K562 (cell line): ENCODE measurements around the gene HDGFL2. TPM values are rescaled to one million over a fixed set of nuclear protein-coding genes. Genes with fewer than 3 reads are reported as not detected.

ENCODE experiments used
- ATAC-seq: fragments of 200-7000 bp; cut with Tn5 transposase; 3 replicates; pipeline ENCODE4 v1.9.1; 2020; ENCODE audit warnings: moderate library complexity
- BruUV-seq: library from RNA; stranded (reverse); fragments of 400-500 nt; replicated peaks from 2 replicates; lab custom pipeline; 2021; lab: Mats Ljungman, UMichigan
- CTCF ChIA-PET: fragments of 300-600 bp; formaldehyde crosslinking; extraction: SDS; loops from one replicate; lab custom pipeline; 2021; ENCODE audit warnings: low intra/inter-chr PET ratio; lab: Yijun Ruan, JAX
- POLR2A ChIA-PET: fragments of 300-600, 350-650 bp; sonication (Branson Sonifier 250); formaldehyde crosslinking; extraction: SDS; loops from one replicate; lab custom pipeline; 2021; ENCODE audit warnings: antibody characterized with exemption, inconsistent platforms; lab: Yijun Ruan, JAX
- DNase-seq, 4 experiments: peaks; one replicate each; pipeline versions ENCODE4 v3.0.0 to v3.0.0-alpha.2; 2011 to 2018; ENCODE audit warnings: low spot score in 3 of 4, mixed read lengths in 3 of 4; ENCODE audit errors: extremely low read depth in 1 of 4
- FAIRE-seq: peaks from 2 replicates; lab custom pipeline; 2011; peaks lifted over from hg19 to GRCh38; lab: Jason Lieb, UNC
- H2AFZ ChIP-seq: 2 replicates; pipeline ENCODE4 v1.6.0; 2011; ENCODE audit warnings: low read depth, low read length, control low read depth, inconsistent platforms
- H3K27ac ChIP-seq: fragments of 200-600 bp; 3 replicates; pipeline ENCODE4 v1.8.0; 2011; ENCODE audit warnings: low read depth, mild to moderate bottlenecking, control low read depth, inconsistent platforms, low read length, moderate library complexity, mixed read lengths; ENCODE audit errors: extremely low read depth
- H3K27me3 ChIP-seq, 2 experiments: fragments of 300-600 bp in 1 of 2; 2 replicates in 1 of 2; 3 replicates in 1 of 2; pipeline versions ENCODE4 v1.6.0 to v1.8.0; 2011; ENCODE audit warnings: inconsistent platforms in 2 of 2, low read length in 2 of 2, mild to moderate bottlenecking in 1 of 2, mixed read lengths in 1 of 2, moderate library complexity in 1 of 2; ENCODE audit not compliant: control insufficient read depth in 2 of 2, insufficient read depth in 2 of 2
- H3K36me3 ChIP-seq: fragments of 300-600 bp; 3 replicates; pipeline ENCODE4 v1.8.0; 2011; ENCODE audit warnings: mild to moderate bottlenecking, low read length, inconsistent platforms; ENCODE audit not compliant: control insufficient read depth, insufficient read depth
- H3K4me1 ChIP-seq, 2 experiments: fragments of 200-600 bp in 1 of 2; replicated peaks in 1 of 2; 2 replicates in 1 of 2; 3 replicates in 1 of 2; pipeline versions ENCODE4 v1.5.1 to v1.8.0; 2011; ENCODE audit warnings: inconsistent platforms in 2 of 2, low read length in 2 of 2, mild to moderate bottlenecking in 1 of 2, mixed read lengths in 1 of 2, moderate library complexity in 1 of 2; ENCODE audit not compliant: control insufficient read depth in 2 of 2, insufficient read depth in 2 of 2
- H3K4me2 ChIP-seq: 2 replicates; pipeline ENCODE4 v1.6.1; 2011; ENCODE audit warnings: low read length, control low read depth, inconsistent platforms, mixed read lengths; ENCODE audit not compliant: insufficient read depth
- H3K4me3 ChIP-seq: fragments of 200-600 bp; sonication (generic), shearing (Covaris generic); 2 replicates; pipeline ENCODE4 v1.5.1; 2016; ENCODE audit warnings: control low read depth, inconsistent platforms
- H3K79me2 ChIP-seq: fragments of 200-600 bp; 3 replicates; pipeline ENCODE4 v1.8.0; 2011; ENCODE audit warnings: low read length, inconsistent platforms; ENCODE audit not compliant: control insufficient read depth, insufficient read depth
- H3K9ac ChIP-seq, 2 experiments: 2 replicates each; pipeline versions ENCODE4 v1.6.0 to v1.6.1; 2011; ENCODE audit warnings: low read depth in 2 of 2, low read length in 2 of 2, control low read depth in 1 of 2, inconsistent platforms in 1 of 2, mild to moderate bottlenecking in 1 of 2, mixed read lengths in 1 of 2; ENCODE audit not compliant: insufficient read depth in 1 of 2
- H3K9me1 ChIP-seq: one replicate; pipeline ENCODE4 v1.6.0; 2011; ENCODE audit warnings: inconsistent platforms, mild to moderate bottlenecking, low read length, moderate library complexity; ENCODE audit not compliant: control insufficient read depth, insufficient read depth
- H3K9me3 ChIP-seq: replicated peaks from 2 replicates; pipeline ENCODE4 v1.5.1; 2011; ENCODE audit warnings: low read depth, low read length, inconsistent platforms; ENCODE audit not compliant: control insufficient read depth, insufficient read depth
- H4K20me1 ChIP-seq: replicated peaks from 2 replicates; pipeline ENCODE4 v1.6.1; 2011; ENCODE audit warnings: low read length, inconsistent platforms, mixed read lengths; ENCODE audit not compliant: control insufficient read depth, insufficient read depth
- IFI16 ChIP-seq: fragments of 250-450 bp; sonication (Bioruptor Pico); IDR thresholded peaks from 2 replicates; pipeline ENCODE4 v2.1.2; 2022; ENCODE audit warnings: mild to moderate bottlenecking, inconsistent platforms
- NFYB ChIP-seq: IDR thresholded peaks from 2 replicates; pipeline ENCODE4 v1.6.1; 2011; ENCODE audit warnings: mild to moderate bottlenecking, moderate library complexity; ENCODE audit not compliant: insufficient read length; ENCODE audit errors: extremely low read depth
- PHF8 ChIP-seq: fragments of 200-600 bp; sonication (generic); IDR thresholded peaks from 2 replicates; pipeline ENCODE4 v1.6.1; 2012; ENCODE audit warnings: mixed run types, mild to moderate bottlenecking, inconsistent platforms, low read length, moderate library complexity, borderline replicate concordance
- POLR2AphosphoS2 ChIP-seq: IDR thresholded peaks from 2 replicates; pipeline ENCODE4 v1.6.1; 2012; ENCODE audit warnings: low read length, improper control_type of control experiment
- WGBS: fragments of 100-300 bp; shearing (Covaris generic); methylation state at CpG from one replicate; pipeline ENCODE4 v1.1.6; 2016; ENCODE audit warnings: low coverage, mixed read lengths; ENCODE audit not compliant: insufficient coverage; ENCODE audit errors: missing lambda C conversion rate; 5-methylcytosine and 5-hydroxymethylcytosine counted together
- in situ Hi-C: fragments of 300-500 bp; cut with MboI; formaldehyde crosslinking; loops from 4 replicates; pipeline ENCODE4 v1.15.0; 2018; ENCODE audit warnings: inconsistent platforms, mixed read lengths
- intact Hi-C: fragments of 100-400 bp; cut with micrococcal nuclease; formaldehyde crosslinking; loops from 2 replicates; pipeline ENCODE4 v1.14.2; 2022
- polyA plus RNA-seq, 8 experiments: library from polyadenylated mRNA; depleted of rRNA in 4 of 8; stranded (reverse) in 5 of 8; unstranded in 3 of 8; fragments of >200 nt; fragmentation: Nextera tagmentation in 2 of 8; fragmentation: Illumina TruSeq in 1 of 8; extraction: Ambion mirVana in 2 of 8; extraction: Trizol in 1 of 8; gene quantifications; 2 replicates each; pipeline versions ENCODE4 v1.2.1 to v1.2.3, GENCODE V29; 2011 to 2014; ENCODE audit warnings: inconsistent platforms in 1 of 8, missing spikeins in 1 of 8
- total RNA-seq, 7 experiments: library from RNA; depleted of rRNA in 6 of 7; stranded (reverse); fragments of >200 nt in 6 of 7; fragmentation: Illumina TruSeq in 2 of 7; extraction: Trizol in 2 of 7; gene quantifications; 2 replicates each; pipeline versions ENCODE4 v1.2.1 to v1.2.3, GENCODE V29; 2011 to 2021; ENCODE audit warnings: low replicate concordance in 1 of 7
- TF ChIP-seq, protein P1 (sequence below), 3 experiments: fragments of 200-800 bp in 1 of 3; sonication (Bioruptor generic) in 1 of 3; sonication (generic) in 1 of 3; formaldehyde crosslinking in 1 of 3; IDR thresholded peaks; 2 replicates each; pipeline versions ENCODE4 v1.6.1 to v1.8.0; 2016 to 2022; ENCODE audit warnings: mild to moderate bottlenecking in 2 of 3, missing compliant biosample characterization in 2 of 3, missing genetic modification characterization in 2 of 3, missing genetic modification reagents in 1 of 3

HDGFL2 gene
- total and polyA plus RNA-seq, 9 of the 15 experiments (the other 6 are each of a cell fraction or from before 2014, with no cell fraction given), result 0.13 to 61.7 (median 16.0) TPM

DNA sequence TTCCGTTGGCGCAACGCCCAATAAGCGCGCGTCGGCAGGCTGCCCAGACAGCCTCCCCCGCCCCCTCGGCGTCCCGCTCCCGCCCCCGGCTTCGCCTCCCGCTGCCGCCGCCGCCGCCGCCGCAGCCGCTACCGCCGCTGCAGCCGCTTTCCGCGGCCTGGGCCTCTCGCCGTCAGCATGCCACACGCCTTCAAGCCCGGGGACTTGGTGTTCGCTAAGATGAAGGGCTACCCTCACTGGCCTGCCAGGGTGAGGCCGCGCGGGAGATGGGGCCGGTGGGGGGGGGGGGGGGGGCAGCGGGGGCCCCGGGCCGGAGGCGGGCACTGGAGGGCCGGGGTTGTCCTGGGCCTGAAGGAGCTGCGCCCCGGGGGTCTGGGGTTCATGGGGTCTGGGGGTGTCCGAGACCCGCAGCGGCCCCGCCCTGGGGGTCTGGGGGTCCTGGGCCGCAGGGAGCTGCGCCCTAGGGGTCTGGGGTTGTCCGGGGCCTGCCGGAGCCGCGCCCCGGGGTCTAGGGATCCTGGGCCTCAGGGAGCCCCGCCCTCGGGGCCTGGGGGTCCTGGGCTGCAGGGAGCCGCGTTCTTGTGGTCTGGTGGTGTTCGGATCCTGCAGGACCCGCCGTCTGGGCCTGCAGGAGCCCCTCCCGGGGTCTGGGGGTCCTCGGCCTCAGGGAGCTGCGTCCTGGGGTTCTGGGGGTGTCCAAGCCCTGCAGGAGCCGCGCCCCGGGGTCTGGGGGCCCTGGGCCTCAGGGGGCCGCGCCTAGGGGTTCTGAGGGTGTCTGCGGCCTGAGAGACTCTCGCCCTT, at the start of gene HDGFL2 (continued):
- TF ChIP-seq IFI16 (CRISPR knock-in tag) (no peak), PHF8 (peak; percentile 54; the same call in 1 of the 2 replicates)
- TF ChIP-seq, protein P1, sequence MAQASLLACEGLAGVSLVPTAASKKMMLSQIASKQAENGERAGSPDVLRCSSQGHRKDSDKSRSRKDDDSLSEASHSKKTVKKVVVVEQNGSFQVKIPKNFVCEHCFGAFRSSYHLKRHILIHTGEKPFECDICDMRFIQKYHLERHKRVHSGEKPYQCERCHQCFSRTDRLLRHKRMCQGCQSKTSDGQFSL (CRISPR knock-in tag; IDR thresholded peaks at IDR 0.05), result peak; percentile 86
- TF ChIP-seq, protein P1 (tag; IDR thresholded peaks at IDR 0.05), result peak in 1 of 2 experiments; percentile 82; a peak in 2 of 4 replicates

GRCh38 chr19:4423416-4424126, 48.5 kb upstream of the HDGFL2 start:
- ATAC-seq, result no peak
- no peaks in the 10 kb centered on the region for H3K27me3 ChIP-seq
- no peaks in the 10 kb centered on the region for H3K9me1 ChIP-seq
- H3K79me2 ChIP-seq, result peaks cover 4% of the 10 kb centered on the region; the same call in 2 of the 3 replicates
- no peak for DNase-seq
- no peak overlapping the region for H3K27ac ChIP-seq
- BruUV-seq, result TSS peak; percentile 29
- no peak overlapping the region for H3K9ac ChIP-seq
- no peak for FAIRE-seq
- ChIA-PET CTCF (no interaction called here), POLR2A (interaction anchor here (0.9 to 1.2 kb wide), 5 partner anchors 9 to 24 kb away, joined by 3 to 4 read pairs (median 3); no protein-coding TSS in a partner anchor)
- in situ Hi-C loops, result no loop called here
- intact Hi-C loops, result no loop called here
- H2AFZ ChIP-seq, result no peak overlapping the region
- no peak overlapping the region for H3K4me3 ChIP-seq
- 93% methylated on average over 11 of the region's 16 CpGs for WGBS
- H3K4me1 ChIP-seq, result no peaks in the 10 kb centered on the region
- no peak for TF ChIP-seq NFYB
- TF ChIP-seq POLR2AphosphoS2, result 0 out of 2 replicates have a peak, but pooled peaks have one; percentile 42
- 0 out of 2 replicates have a peak, but pooled peaks cover 5% of the 10 kb centered on the region for H4K20me1 ChIP-seq
- no peaks in the 10 kb centered on the region for H3K9me3 ChIP-seq
- H3K4me2 ChIP-seq, result no peak overlapping the region
- peaks cover 79% of the 10 kb centered on the region; the same call in 2 of the 3 replicates for H3K36me3 ChIP-seq
